GM21526 (cell line): ENCODE data around the gene THSD7A.

Source experiments
- ATAC-seq: cut with Tn5 transposase; IDR thresholded peaks from one replicate; pipeline ENCODE4 v1.9.1; 2021; ENCODE audit warnings: moderate library complexity; ENCODE audit not compliant: unreplicated experiment, low FRiP score

The THSD7A gene

GRCh38 chr7:11707606-11708193 is 124.3 kb downstream of the THSD7A start:
- no peak for ATAC-seq

GRCh38 chr7:11706666-11707605 is 125.1 kb downstream of the THSD7A start:
- ATAC-seq, result no peak

- no peak for ATAC-seq
These were observed 128.2 kb downstream of the THSD7A start for GRCh38 chr7:11703829-11704228.

DNA sequence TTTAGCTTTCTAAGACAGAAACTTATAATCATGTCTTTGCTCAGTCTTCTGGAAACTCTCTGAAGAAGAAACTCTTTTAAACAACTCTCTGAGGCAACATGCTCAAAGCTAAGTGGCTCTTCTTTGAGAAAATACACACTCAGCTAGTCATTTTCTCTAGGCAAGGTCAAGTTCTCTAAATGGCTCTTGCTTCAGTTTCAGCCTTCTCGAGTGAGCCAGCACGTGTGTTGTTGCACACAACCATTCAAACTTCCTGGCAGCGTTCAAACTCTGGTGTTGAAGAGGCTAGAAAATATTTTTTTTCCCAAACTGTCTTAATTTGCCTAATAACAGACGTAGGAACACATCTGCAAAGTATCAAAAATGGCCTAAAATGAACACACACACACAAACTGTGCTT is 129.1 kb downstream of the THSD7A start:
- no peak for ATAC-seq

DNA sequence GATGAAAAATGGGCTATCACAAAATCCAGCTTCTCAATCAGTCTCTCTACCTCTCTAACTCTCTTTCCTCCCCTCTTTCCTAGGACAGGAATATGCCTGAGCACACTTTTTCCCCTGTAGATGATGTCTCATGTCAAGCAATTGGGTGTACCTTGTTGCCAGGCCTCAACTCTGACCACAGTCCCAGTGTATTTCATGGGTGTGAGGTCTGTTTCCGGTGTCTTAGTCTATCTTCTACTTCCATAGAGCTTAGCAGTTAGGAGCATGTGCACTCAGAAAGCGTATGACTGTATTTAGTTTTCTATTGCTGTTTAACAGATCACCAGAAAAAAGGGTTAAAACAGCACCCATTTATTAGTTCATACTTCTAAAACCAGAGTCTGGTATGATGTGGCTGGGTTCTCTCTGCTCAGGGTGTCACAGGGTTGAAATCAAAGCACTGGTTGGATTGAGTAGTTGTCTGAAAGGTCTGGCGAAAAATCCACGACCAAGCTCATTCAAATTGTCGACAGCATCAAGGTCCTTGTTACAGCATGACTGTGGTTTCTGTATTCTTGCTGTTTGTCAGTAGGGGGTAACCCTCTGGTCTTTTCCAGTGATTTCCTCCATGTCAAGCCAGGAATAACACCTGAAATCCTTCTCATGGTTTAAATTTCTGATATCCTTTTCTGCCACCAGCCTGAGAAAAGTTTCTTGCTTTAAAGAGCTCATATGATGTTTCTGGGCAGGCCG is 130.0 kb downstream of the THSD7A start:
- ATAC-seq, result no peak

DNA sequence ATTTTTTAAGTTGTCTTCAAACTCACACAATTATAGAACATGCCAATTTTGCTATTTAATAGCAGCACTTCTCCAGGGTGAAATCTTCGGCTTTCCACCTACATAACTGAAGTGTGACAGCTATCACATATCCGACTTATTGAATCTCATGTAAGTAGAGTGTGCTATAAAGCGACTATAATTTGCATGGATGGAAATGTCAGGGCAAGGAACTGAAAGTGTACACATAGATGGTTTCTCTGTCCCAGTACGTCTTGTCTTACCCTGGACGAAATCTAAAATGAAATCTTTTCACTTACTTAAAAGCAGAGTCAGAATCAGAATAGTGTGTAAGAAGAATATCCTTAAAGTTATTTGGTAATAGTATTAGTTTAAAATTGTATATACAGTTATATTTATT is 132.3 kb downstream of the THSD7A start:
- no peak for ATAC-seq

GRCh38 chr7:11698384-11698871 is 133.6 kb downstream of the THSD7A start:
- ATAC-seq, result no peak

DNA sequence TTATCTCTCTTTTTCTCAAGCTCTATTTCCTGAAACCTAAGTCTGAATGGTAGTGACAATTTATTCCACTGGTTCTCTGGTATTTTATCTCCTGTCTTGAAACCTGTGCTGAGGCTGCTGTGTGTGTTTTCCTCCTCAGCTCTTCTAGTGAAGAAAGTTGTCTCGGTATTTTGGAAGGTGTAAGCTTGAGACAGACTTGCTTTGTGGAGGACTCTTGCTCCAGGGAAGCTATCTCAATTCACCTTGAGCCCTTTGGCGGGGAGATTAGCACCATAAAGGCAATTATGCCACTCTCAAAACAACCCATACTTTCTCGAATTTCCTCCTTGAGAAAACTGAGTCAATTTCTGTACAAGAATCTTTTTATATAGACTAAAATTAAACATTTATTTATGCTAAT is 141.6 kb downstream of the THSD7A start:
- ATAC-seq, result no peak

GRCh38 chr7:11689096-11689495 is 142.9 kb downstream of the THSD7A start:
- ATAC-seq, result no peak

DNA sequence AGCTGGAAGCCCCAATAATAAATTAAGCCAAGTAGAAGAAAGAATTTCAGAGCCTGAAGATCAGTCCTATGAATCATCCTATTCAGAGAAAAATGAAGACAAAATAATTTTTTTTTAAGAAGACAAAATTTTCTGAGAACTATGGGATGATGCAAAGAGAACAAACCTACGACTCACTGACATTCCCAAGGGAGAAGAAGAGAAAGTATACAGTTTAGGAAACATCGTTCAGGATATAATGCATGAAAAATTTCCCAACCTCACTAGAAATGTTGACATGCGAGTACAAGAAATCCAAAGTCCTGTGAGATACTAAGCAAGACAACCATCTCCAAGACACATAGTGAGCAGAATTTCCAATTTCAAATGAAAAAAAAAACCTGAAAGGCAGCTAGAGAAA is 150.5 kb downstream of the THSD7A start:
- no peak for ATAC-seq

DNA sequence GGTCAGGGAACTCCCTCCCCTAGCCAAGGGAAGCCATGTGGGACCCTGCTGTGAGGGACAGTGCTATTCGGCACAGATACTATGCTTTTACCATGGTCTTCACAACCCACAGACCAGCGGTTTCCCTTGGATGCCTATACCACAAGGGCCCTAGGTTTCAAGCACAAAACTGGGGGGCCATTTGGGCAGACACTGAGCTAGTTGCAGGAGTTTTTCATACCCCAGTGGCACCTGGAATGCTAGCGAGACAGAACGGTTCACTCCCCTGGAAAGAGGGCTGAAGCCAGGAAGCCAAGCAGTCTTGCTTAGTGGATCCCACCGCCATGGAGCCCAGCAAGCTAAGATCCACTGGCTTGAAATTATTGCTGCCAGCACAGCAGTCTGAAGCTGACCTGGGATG is 156.8 kb downstream of the THSD7A start:
- ATAC-seq, result no peak

DNA sequence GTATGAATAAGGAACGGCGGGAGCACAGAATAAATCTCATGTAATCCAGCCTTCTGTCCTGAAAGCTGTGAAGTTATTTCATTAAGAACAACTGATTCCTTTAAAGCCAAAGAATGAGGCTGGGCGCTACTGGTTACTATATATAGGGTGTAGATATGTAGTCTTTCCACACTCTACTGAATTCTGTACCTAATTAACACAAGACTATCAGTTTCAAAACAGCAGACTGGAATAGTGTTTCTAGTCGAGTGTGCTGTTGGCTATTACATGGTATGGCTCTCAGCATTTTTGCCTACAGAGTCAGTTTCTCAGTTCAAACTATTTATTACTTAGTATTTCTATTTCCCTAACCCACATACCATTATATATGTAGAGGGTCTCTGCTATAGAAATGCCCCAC is 163.3 kb downstream of the THSD7A start:
- no peak for ATAC-seq

- ATAC-seq, result no peak
These were observed 164.2 kb downstream of the THSD7A start for GRCh38 chr7:11667810-11668185.

DNA sequence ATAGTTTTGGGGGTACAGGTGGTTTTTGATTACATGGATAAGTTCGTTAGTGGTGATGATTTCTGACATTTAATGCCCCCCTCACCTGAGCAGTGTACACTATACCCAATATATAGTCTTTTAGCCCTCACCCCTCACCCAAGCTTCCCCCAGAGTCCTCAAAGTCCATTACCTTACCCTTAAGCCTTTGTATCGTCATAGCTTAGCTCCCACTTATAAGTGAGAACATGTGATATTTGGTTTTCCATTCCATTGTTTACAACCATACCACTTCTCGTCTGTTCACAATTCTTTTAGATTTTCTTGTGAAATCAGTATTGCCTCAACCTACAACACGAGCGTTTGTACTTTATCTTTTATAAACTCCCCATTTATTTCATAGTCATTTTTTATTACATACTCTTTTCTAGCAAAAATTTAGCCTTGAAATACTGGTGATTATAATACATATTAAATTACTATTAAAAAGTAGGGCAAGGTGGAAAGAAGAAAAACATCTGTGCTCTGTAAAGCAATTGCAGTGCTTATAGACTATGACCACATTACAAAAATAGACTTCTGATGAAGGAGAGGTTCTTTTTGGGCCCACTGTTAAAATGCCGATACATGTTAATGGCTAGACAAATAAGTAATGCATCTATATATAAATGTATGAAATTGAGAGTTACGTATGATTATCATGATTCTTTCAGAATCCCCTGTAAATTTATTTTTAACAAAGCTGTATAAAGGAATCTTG is 164.8 kb downstream of the THSD7A start:
- ATAC-seq, result no peak

GRCh38 chr7:11665357-11665756 is 166.6 kb downstream of the THSD7A start:
- no peak for ATAC-seq

- ATAC-seq, result no peak
These were observed 176.4 kb downstream of the THSD7A start for GRCh38 chr7:11655642-11656041.

DNA sequence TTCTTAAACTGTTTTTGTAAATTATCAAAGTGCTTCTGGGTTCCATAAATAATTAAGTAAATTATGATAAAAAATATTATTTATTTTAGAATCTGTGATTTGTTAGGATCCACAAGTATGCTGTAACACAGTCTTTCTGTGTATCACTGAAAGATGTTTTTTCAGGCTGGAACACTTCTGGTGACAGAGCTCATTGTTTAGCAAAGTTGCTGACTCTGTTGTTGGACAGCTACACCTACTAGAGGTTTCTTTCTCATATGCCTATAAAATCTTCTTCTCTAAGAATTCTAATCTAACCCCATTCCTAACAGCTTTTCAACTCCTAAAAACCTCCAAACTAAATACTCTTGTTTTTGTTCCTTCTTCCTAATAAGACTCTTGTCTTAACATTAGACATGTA is 176.8 kb downstream of the THSD7A start:
- no peak for ATAC-seq

GRCh38 chr7:11650500-11650899 is 181.5 kb downstream of the THSD7A start:
- ATAC-seq, result no peak

DNA sequence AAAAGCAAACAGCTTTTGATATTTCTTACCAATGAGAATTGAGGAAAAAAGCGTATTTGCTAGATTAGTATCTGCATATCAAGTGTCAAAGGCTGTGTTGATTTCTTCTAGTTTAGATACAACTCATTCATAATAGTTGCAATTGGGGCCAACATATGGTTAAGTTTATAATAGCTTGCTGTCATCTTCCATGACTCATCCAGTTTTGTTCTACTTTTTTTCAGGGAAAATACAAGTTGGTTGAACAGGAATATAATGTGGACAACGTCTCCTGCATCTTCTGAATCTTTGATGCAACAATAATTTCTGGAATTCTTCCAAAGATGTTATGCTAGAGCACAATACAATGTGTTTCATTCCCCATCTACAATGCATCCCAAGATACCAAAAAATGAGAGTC is 182.0 kb downstream of the THSD7A start:
- ATAC-seq, result no peak

GRCh38 chr7:11648980-11649379 is 183.0 kb downstream of the THSD7A start:
- no peak for ATAC-seq

GRCh38 chr7:11648101-11648500 is 183.9 kb downstream of the THSD7A start:
- no peak for ATAC-seq
